ENCODE results near the gene ZNF385C.

DNA sequence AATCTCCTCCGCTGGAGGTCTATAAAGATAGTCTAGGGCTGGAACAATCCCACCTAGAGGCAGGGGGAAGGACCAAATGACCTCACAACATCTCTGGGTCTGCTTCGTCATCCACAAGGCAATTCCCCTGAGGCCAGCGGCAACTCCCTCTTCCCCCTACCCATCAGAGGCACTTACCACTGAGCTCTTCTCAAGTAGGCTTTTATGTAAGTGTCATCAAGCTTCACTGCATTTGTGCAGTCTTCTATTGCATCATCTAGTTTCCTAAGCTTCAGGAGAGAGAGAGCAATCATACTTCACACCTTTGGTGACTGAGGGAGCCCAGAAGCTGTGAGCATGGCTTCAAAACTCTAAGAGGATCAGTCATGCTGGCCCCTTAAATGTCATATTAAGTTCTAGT lies 110.6 kb downstream of the ZNF385C start:
- TF ChIP-seq, protein P1, sequence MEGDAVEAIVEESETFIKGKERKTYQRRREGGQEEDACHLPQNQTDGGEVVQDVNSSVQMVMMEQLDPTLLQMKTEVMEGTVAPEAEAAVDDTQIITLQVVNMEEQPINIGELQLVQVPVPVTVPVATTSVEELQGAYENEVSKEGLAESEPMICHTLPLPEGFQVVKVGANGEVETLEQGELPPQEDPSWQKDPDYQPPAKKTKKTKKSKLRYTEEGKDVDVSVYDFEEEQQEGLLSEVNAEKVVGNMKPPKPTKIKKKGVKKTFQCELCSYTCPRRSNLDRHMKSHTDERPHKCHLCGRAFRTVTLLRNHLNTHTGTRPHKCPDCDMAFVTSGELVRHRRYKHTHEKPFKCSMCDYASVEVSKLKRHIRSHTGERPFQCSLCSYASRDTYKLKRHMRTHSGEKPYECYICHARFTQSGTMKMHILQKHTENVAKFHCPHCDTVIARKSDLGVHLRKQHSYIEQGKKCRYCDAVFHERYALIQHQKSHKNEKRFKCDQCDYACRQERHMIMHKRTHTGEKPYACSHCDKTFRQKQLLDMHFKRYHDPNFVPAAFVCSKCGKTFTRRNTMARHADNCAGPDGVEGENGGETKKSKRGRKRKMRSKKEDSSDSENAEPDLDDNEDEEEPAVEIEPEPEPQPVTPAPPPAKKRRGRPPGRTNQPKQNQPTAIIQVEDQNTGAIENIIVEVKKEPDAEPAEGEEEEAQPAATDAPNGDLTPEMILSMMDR (IDR thresholded peaks at IDR 0.05; ENCODE audit: low read length) = no peak
- no peak for TF ChIP-seq EZH2 (optimal IDR thresholded peaks at IDR 0.05; ENCODE audit: low read depth, low read length)
- TF ChIP-seq EZH2phosphoT487 (IDR thresholded peaks at IDR 0.05; ENCODE audit: low read length) = no peak

Data from MM.1S (cell line).